GM18520 (cell line): ENCODE results near the gene ZKSCAN1.
"Not testable (repeated sequence)": the region's sequence is repeated elsewhere in the genome, so short reads cannot be mapped to it uniquely, and the experiment has no call there.

Experiments used
- ATAC-seq: cut with Tn5 transposase; IDR thresholded peaks from one replicate; pipeline ENCODE4 v1.9.1; 2021; ENCODE audit not compliant: unreplicated experiment

The ZKSCAN1 gene

DNA sequence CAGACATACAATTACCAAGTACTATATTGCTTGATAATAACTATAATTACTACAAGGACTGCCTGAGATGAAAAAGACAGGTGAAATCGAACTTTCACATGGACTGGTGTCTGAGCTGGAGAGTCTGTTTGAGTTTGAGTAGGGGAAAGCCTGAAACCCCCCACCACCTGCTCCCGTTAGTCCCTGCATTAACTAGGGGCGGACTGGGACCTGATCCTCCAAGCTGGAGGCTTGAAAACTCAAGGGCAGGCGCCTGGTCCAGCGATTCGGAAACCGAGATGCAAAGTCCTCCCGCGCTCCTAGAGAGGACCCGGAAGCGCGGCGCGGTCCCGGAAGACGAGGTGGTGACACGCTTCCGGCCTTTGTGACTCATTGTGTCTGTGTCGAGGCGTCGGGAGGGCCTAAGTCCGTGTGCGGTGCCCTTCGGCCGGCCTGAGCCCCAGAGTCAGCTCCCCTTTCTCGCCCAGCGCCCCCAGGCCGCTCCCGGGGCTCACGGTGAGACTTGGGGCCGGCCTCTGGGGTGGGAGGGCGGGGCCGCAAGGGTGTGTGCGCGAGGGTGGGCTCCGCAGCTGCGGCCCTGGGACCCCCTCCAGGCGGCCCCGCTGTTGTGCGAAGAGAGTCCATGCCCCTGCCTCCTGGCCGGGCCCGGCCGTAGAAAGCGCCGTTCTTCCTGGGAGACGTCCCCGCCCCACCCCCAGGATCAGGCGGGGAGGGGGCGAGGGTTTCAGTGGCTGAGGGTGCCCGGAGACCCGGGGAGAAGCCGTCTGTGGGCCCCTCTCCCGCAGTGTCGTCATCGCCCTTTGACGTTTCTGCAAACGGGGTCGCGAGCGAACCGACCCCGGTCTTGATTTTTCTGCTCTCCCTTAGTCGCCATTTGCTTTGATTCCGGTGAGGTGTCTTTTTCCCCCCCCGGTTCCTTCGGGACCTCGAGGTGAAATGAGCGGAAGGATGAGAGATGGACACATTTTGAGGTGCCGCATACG, at the start of gene ZKSCAN1:
Gene ZKSCAN1, plus strand, starts transcription at position 365 of the 983 bp plus-strand sequence. CDS start 7,911 bp downstream, outside the sequence.
- ATAC-seq: peak; percentile 93

DNA sequence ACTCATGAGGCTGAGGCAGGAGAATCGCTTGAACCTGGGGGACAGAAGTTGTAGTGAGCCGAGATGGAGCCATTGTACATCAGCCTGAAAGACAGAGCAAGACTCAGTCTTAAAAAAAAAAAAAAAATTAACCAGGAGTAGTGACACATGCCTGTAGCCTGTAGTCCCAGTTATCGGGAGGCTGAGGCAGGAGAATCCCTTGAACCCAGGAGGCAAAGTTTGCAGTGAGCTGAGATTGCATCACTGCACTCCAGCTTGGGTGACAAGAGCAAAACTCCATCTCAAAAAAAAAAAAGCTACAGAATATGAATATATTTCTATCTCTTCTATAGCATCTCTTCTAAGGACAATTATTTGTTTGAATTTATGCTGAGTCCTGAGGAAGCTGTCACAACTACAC, 46.1 kb upstream of the ZKSCAN1 start:
- ATAC-seq: no peak

- not testable (repeated sequence) for ATAC-seq
These were observed 45.6 kb upstream of the ZKSCAN1 start for GRCh38 chr7:99969813-99970212.

DNA sequence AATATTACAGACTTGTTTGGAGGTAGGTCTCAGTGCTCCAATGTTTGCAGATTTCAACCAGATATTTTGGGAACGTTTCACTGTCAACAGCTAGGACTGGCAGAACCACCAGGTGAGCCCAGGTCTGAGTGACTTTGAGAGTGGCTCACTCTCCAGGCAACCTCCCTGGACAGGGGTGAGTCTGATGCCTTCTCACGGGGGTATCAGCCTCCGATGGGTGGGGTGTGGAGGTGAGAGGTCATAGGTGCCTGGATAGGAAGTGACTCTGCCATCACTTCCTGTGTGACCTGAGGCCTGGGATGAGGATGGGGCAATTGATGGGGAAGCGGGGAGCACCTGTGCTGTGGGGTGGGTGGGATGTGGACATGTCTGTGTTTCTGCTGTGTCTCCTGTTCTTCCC, 44.2 kb upstream of the ZKSCAN1 start:
- ATAC-seq: no peak

DNA sequence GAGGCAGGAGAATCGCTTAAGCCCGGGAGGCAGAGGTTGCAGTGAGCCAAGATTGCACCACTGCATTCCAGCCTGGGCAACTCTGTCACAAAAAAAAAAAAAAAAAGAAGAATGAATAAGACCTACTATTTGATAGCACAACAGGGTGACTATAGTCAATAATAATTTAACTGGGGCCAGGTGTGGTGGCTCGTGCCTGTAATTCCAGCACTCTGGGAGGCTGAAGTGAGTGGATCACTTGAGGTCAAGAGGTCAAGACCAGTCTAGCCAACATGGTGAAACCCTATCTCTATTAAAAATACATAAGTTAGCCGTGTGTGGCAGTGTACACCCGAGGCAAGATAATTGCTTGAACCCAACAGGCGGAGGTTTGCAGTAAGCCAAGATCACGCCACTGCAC, 41.6 kb upstream of the ZKSCAN1 start:
- ATAC-seq: not testable (repeated sequence)

GRCh38 chr7:99974681-99975080, 40.7 kb upstream of the ZKSCAN1 start:
- ATAC-seq: no peak

DNA sequence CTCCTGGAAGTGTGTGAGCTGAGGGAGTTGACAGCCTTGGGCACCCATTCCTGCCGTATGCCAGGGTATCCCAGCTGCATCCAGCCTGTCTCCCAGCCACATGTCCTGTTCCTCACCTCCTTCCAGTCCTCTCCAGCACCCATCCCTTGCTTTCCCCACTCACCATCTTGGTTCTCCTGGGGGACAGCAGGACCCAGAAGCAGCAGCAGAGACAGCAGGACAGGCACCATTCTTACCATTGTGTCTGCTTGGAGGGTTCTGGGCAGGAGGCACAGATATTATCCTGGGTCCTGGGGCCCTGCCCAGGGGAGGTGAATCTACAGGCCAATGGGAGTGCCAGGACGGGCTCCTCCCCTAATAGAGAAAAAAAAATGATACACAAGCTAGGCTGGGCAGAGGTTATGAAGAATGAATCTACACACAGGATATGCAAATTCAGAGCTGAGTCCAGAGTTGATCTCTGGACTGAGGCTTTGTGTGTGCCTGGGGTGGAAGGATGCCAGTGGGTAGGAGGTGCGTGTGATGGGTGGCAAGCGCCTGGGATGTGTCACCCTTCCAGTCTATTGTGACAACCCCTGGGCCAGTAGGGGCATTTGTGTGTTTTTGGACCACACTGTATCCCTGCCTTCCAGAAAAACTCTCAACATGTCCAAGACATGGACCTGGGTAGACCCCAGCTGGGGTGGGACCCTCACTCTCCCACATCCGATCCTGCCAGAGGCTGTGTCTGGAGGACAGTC, 39.4 kb upstream of the ZKSCAN1 start, which contains the start of gene AZGP1:
Gene AZGP1, minus strand, starts transcription at position 250 of the 740 bp plus-strand sequence. Its CDS starts 11 bp downstream, at position 239.
- no peak for ATAC-seq

GRCh38 chr7:99976626-99977025, 38.8 kb upstream of the ZKSCAN1 start:
- no peak for ATAC-seq

DNA sequence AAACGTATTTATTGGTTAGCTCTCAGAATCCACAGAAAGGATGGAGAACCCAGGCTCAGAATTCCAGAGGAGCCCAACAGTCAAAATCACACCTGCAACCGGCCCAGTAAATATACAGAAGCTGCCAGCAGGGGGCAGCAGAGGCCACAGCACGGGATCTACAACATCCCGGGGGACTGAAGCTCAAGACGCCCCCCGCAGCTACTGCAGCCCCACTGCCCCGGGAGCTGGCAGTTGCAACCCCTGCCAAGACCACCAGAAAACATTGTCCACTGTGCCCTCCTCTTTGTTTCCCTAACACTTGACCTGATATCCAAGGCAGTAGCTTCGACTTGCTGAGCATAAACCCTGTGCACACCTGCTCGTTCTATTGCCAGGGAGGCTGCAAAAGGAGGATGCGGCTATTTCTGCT, 35.6 kb upstream of the ZKSCAN1 start:
- not testable (repeated sequence) for ATAC-seq

- ATAC-seq: not testable (repeated sequence)
These were observed 34.9 kb upstream of the ZKSCAN1 start for GRCh38 chr7:99980448-99980872.

DNA sequence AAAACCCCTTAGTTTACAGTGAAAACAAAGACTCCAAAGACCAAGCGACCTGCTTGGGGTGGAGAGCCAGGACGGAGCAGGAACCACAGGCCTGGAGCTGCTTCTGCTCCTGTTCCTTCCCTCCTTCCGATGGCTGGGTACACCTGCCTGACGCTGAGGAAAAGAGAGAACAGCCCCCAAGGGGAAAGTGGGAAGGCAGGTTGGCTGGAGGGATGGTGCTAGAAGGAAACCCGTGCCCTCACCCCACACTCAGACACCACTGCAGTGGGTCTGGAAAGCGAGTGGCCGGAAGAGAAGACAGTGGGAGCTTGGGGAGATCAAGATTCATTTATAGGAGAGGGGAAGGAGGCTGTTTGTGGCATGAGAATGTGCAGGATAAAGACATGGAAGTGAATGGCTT, 34.3 kb upstream of the ZKSCAN1 start:
- not testable (repeated sequence) for ATAC-seq

DNA sequence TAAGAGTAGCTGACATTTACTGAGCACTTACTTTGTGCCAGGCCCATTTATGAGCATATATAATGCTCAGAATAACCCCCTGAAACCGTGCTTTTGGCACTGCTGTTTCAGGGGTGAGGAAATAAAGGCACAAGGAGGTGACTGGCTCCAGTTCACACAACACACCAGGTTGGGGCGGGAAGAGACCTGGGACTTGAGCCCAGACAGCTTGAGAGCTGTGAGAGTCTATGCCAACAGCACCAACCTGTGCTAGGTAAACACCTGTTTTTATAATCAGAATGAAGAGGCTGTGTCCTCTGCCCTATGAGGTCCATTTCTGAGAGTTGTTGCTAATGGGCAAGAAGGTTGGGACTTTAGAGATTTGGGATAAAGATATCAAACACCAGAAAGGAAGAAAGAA, 30.8 kb upstream of the ZKSCAN1 start:
- no peak for ATAC-seq

- ATAC-seq: not testable (repeated sequence)
These were observed 28.1 kb upstream of the ZKSCAN1 start for GRCh38 chr7:99987306-99987705.

GRCh38 chr7:99987846-99988245, 27.6 kb upstream of the ZKSCAN1 start:
- ATAC-seq: no peak

- no peak for ATAC-seq
These were observed 24.9 kb upstream of the ZKSCAN1 start for GRCh38 chr7:99990460-99990852.

DNA sequence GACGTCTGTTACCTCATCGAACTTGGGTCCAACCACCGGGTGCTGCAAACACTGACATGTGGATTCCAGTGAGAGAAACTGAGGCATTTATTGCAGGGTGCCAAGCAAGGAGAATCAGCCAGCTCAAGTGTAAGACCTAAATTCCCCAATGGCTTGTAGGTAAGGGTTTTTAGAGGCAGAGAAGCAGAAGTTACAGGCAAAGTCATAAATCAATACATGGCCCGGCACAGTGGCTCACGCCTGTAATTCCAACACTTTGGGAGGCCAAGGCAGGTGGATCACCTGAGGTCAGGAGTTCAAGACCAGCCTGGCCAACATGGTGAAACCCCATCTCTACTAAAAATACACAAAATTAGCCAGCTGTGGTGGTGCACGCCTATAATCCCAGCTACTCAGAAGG, 23.9 kb upstream of the ZKSCAN1 start:
- ATAC-seq: not testable (repeated sequence)

DNA sequence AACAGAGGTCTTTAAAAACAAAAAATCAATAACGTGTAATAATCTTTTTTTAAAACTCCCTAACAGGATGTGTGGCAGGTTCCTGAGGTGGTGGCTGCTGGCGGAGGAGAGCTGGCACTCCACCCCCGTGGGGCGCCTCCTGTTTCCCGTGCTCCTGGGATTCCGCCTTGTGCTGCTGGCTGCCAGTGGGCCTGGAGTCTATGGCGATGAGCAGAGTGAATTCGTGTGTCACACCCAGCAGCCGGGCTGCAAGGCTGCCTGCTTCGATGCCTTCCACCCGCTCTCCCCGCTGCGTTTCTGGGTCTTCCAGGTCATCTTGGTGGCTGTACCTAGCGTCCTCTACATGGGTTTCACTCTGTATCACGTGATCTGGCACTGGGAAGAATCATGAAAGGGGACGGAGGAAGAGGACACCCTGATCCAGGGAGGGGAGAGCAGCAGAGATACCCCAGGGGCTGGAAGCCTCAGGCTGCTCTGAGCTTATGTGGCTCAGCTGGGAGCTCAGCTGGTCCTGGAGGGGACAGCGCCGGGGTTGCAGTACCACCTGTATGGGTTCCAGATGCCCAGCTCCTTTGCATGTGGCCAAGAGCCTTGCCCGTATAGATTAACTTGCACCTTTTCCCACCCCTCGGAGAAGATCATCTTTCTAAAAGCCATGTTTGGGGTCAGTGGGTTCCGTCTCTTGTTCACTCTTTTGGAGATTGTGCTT, 22.9 kb upstream of the ZKSCAN1 start:
- no peak for ATAC-seq

GRCh38 chr7:99994819-99995218, 20.6 kb upstream of the ZKSCAN1 start:
- ATAC-seq: no peak

GRCh38 chr7:99996755-99997544, 18.4 kb upstream of the ZKSCAN1 start:
- no peak for ATAC-seq

DNA sequence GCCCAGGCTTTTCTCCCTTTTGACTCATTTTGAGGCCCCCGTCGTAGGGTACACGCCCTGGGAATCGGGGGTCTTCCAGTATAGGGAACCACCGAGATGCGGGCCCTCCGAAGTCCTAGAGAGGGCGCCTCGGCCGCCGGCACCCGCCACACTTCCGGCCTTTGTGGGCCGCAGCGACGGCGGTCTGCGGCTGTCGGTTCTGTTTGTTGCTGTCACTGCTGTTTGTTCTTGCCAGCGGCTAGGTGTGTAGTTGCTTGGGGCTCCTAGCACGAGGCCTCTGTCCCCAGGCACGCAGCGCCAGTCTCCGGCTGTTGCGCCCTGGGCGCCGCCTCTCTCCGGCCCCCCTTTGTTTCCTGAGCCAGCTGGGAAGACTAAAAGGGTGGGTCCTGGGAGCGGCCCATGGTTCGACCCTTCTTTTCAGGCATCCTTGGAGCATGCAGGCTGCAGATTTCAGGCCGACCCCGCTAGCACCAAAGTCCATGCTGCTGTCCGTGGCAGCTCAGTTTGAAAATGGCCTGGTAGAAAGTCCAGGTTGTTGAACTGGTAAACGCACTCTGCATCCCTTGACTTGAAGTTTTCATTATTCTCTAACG, 17.8 kb upstream of the ZKSCAN1 start:
- ATAC-seq: no peak
